Purkinje cell (primary cell): ENCODE data around the gene DMRT1. TPM values are rescaled to one million over a fixed set of nuclear protein-coding genes. Genes with fewer than 3 reads are reported as not detected.

Source experiments
- polyA plus RNA-seq: library from polyadenylated mRNA; unstranded; fragments of >200 nt; fragmentation: Nextera tagmentation; gene quantifications from 2 replicates; pipeline ENCODE4 v1.2.1, GENCODE V29; 2014

Gene DMRT1
- polyA plus RNA-seq: not detected in 2 replicates

DNA sequence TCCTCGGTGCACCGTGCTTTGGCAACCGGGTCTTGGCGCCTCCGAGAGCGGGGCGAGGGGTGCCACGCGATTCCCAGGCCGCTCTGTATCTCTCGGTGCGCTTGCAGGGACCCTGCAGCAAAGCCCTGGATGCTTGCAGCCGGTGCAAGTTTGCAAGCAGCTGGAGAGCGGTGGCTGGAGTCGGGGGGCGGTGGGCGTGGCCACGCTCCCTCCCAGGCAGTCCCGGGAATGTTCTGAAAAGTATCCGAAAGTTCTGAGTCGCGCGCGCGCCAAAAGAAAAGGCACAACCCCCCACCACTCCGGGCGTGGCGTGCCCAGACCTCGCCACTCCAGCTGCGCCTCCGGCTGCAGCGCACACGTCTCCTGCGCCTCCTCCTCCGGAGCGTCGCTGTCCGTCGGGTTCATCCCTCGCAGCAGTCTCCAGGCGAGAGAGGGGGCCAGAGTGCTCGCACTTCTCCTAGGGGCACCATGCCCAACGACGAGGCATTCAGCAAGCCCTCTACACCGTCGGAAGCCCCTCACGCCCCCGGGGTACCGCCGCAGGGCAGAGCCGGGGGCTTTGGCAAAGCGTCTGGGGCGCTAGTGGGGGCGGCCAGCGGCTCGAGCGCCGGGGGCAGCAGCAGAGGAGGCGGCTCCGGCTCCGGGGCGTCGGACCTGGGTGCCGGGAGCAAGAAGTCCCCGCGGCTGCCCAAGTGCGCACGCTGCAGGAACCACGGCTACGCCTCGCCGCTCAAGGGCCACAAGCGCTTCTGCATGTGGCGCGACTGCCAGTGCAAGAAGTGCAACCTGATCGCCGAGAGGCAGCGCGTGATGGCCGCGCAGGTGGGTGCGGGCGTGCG lies at the start of gene DMRT1:
DMRT1 (plus strand) TSS at position 327 of the 839 bp plus-strand sequence; CDS start at position 469, 142 bp downstream.

DNA sequence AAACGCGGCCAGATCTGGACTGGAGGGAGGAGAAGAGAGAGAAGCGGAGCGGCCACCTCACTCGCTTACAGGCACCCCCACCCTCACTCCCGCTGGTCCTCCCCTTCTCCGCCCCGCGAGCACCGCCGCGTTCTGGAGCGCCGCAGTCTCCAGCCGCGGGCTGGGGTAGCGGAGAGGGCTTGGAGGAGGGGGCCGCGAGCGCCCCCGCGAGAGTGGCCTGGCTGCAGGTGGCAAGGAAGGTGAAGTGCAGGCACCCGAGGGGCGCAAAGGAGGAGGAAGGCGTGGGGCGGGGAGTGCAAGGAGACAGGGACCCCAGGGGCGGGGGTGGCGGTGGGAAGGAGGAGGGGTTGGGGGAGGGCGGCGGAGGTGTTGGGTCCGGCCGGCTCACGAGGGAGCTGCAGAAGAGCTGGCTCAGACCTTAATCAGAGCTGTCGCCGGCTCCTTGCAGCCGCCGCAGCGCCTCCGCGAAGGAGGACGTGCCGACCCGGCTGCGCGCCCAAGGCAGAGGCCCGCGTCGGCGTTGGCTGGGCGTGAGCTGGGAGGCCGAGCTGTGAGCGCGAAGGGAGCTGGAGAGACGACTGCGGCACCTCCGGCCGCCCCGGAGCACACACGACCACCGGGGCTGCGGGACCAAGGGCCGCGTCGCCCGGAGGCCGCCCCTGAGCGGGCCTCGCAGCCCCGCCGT lies 134.9 kb downstream of the DMRT1 start, which contains the start of gene DMRT3:
DMRT3 (plus strand) TSS at position 398 of the 685 bp plus-strand sequence. CDS start 347 bp downstream, outside the sequence.

Other genes with a start within 250 kb of the DMRT1 start
- gene DMRT3, start 135.0 kb downstream of the DMRT1 start, polyA plus RNA-seq: not detected in 2 replicates
- not detected in 2 replicates for gene DMRT2, start 208.7 kb downstream of the DMRT1 start, polyA plus RNA-seq